NOMO-1 (cell line): ENCODE results near the gene ANKRD37.

Source experiments
- DNase-seq, 2 experiments: peaks; one replicate each; lab custom pipeline; 2025; ENCODE audit not compliant: unreplicated experiment in 2 of 2; lab: John Stamatoyannopoulos, UW

The ANKRD37 gene

GRCh38 chr4:185379326-185380295, 17.0 kb upstream of the ANKRD37 start:
- DNase-seq: no peak

- no peak for DNase-seq
These were observed 16.3 kb upstream of the ANKRD37 start for GRCh38 chr4:185380320-185380719.

GRCh38 chr4:185381288-185382196, 15.1 kb upstream of the ANKRD37 start:
- no peak for DNase-seq

DNA sequence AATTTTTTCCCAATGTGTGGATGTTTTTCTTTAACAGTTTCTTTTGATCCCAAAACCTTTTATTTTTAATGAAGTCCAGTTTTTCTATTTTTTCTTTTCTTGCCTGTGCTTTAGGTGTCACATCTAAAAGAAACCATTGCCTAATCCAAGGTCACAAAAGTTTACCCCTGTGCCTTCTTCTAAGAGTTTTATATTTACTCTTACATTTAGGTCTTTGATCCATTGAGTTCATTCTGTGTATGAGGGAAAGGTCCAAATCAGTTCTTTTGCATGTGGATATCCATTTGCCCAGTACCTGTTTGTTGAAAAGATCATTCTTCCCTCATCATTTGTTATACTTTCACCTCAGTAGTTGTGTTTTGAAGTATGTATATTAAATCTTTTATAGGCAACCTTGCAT, 13.9 kb upstream of the ANKRD37 start:
- no peak for DNase-seq

DNA sequence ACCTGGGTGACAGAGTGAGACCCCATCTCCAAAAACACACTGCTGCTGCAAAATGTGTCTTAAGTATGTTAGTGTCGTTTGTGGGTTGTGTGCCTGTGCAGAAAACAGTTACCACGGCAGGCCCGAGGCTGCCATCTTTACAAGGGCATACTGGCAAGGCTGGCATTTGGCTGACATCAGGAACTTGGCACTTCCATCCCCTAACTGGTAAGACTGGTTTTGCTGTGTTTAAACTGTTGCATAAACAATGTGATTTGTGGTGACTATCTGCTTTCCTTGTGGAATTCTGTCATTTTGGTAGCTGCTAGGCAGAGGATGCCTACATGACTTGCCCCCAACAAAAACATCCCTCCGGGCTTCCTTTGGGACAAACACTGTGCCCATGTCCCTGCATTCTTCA, 13.2 kb upstream of the ANKRD37 start:
- no peak for DNase-seq

GRCh38 chr4:185384061-185384460, 12.6 kb upstream of the ANKRD37 start:
- no peak for DNase-seq

DNA sequence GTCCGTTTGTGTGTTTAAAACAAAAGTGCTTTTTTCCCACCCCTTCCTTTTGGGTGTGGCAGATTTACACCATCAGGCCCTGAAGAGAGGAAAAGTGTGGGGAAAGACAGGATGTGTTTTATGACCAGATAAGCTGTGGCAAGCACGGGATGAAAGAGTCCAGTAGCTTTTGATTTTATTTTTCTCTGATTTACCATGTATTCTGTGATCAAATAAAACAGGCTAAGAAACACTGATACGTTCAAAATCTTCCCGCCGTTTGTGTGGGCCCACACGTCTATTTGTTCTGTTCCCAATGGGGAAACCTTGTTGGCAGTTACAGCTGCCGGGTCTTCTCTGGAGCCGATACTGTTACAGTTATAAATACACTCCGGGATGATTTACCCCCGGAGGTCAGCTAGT, 11.7 kb upstream of the ANKRD37 start:
- DNase-seq: peak; percentile 21 to 29

GRCh38 chr4:185387957-185388356, 8.7 kb upstream of the ANKRD37 start:
- no peak for DNase-seq

DNA sequence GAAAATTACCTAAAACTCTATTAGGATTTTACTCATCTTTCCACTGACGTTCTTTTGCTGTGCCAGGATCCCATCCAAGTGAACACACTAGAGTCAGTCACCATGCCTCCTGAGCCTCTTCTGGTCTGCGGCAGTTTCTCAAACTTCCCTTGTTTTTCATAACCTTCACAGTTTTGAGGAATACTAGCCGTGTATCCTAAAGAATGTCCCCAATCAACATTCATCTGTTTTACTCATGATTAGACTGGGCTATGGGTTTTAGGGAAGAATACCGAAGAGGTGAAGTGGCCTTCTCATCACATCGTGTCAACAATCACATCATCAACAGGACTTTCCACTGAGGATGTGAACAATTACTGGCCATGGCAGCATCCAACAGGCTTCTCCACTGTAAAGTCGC, 5.7 kb upstream of the ANKRD37 start:
- DNase-seq: no peak

DNA sequence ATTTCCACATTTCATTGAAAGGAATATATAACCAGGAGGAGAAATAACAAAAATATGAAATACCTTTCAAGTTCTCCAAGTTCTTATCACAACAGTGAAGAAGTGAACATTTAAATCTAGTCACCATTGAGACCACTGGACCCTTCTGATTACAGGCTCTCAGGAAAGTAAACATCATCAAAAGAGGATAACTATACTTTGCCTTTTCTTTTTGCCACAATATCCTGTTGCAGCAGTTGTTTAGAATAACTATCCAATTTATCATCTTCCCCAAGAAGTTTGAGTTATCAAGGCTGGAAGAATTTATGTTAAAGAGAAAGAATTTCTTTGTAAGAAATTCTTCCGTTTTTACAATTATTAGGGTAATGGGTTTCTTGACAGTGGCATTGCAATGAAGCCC, 4.5 kb upstream of the ANKRD37 start:
- no peak for DNase-seq

DNA sequence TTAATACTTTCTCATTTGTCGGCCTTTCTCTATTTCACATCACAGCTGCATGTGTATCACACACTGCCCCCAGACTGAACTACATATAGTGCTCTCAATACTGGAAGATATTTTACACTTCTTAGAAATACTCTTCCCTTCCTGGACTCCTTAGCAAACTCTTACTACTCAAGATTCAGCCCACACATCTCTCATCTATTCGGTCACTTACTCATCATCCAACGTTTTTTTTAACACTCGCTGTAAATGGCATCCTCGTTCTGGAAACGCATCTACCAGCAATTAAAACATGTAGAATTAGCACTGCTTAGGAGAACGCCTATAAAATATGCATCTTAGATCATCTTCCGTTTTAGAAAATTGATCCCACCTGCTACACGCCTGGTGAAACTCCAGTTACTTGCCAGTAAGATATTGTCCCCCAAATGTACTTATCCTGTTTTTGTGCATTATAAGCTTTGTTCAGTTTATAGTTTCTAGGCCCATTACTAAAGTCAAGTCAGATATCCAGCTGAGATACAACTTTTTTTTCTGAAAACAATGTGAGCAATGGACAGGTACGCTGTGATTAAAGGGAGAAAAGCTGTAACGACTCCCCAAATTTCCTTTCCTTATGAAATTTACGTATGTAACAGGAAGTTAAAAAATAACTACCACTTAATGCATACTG, 1.9 kb upstream of the ANKRD37 start:
- DNase-seq: no peak

GRCh38 chr4:185395238-185395955, 1.2 kb upstream of the ANKRD37 start, which contains the start of gene LRP2BP:
Gene LRP2BP, minus strand, starts transcription at chr4:185395924. Its CDS starts 17,738 bp downstream, at chr4:185378186.
- peak in 1 of 2 experiments; percentile 37 for DNase-seq

DNA sequence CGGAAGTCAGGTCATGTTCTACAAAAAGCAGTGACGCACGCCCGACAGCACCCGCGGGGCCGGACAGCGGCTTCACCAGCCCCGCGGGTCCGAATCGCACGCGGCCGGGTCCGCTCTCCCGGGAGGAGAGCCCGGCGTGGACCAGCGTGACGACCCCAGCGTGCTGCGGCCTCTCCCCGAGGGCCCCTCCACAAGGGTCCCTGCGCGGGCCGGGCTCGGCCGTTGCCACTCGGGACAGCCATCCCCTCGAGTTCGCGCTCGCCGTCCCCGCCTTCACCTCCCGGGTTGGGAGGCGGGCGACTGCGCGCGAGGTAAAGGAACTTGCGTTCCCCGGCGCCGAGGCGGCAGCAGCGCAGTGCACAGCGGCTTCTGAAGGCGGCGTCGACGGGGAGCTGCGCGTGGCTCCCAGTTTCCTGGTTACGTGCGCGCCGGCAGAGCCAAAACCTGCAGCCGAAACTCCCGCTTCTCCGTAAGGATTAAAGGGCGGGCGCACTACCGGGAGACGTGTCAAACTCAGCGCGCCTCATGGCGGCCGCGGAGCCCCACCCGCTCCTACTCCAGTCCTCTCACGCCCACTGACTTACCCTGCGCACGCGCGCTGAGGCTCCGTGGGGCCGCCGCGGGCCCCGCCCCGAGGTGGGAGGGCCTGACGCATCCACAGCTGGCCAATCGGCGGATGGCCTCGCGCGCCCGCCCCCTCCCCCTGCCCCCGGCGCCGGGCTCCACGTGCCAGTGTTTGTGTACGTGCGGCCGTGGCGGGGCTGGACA, 501 bp upstream of the ANKRD37 start:
- peak; percentile 85 to 91 for DNase-seq

DNA sequence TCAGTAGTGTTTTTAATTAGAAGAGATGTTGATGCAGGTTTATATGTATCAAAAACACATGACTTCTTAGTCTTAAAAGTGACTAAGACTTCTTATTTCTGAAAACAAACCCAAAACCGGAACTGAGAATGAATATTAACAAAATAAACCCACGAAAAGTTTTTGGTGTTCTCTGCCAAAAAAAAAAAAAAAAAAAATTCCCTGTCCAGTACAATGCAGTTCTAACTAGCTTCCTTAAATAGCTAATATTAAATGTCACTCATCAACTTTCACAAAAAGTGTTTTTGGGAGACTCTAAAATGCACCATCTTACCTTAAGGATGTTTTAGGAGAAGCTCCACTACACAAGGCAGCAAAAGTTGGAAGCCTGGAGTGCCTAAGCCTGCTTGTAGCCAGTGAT, 2.0 kb downstream of the ANKRD37 start:
- peak in 1 of 2 experiments; percentile 21 for DNase-seq

DNA sequence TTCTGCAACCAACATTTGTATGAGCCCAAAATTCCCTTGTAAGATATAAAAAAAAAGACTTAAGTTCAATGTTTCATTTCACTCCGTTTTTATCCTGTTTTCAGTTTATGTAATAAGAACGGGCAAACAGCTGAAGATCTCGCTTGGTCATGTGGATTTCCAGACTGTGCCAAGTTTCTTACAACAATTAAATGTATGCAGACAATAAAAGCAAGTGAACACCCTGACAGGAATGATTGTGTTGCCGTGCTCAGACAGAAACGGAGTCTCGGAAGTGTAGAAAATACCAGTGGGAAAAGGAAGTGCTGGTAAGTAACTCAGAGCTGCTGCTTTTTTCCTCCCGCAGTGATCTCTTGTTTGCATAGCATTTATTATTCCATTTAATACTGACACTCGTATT, 2.8 kb downstream of the ANKRD37 start:
- DNase-seq: no peak

GRCh38 chr4:185404031-185404430, 7.4 kb downstream of the ANKRD37 start:
- no peak for DNase-seq

GRCh38 chr4:185405296-185405999, 8.8 kb downstream of the ANKRD37 start:
- peak; percentile 19 to 84 for DNase-seq

GRCh38 chr4:185408432-185408831, 11.8 kb downstream of the ANKRD37 start:
- no peak for DNase-seq

DNA sequence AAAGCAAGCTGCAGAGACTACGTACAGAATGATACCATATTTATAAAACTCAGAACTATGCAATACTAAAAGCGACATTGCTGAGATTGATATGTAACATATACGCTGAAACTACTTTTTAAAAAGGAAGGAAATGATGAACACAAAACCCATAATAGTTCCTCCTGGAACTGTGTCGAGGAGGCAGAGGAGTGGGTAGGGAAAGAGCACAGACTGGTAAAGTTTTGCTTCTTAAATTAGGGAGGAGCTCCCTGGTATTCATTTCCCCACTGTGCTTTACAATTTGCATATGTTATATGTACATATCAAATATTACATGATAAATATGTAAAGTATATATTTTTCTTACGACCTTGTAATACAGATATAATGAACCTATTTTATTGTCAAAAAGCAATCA, 15.2 kb downstream of the ANKRD37 start:
- no peak for DNase-seq
